Measurements from ENCODE around the gene NSG1.

NSG1 gene

GRCh38 chr4:4386736-4387392 is at the start of gene NSG1:
TSS of gene NSG1 (plus strand) at chr4:4387102. CDS start at chr4:4387630, 528 bp downstream.
- ChIA-PET CTCF (no interaction called here), POLR2A (no interaction called here)
- DNase-seq (ENCODE audit: extremely low spot score): no peak
- TF ChIP-seq CTCF (IDR thresholded peaks at IDR 0.05; ENCODE audit: control extremely low read depth, extremely low read depth, low read depth, missing control alignments): no peak

- DNase-seq (ENCODE audit: extremely low spot score): no peak
- no peak for TF ChIP-seq CTCF (IDR thresholded peaks at IDR 0.05; ENCODE audit: control extremely low read depth, extremely low read depth, low read depth, missing control alignments)
- CTCF ChIA-PET: interaction anchor here (1.0 to 4.7 kb wide), 4 partner anchors 14 to 87 kb away, joined by 5 to 31 read pairs (median 5); no protein-coding TSS in a partner anchor
- POLR2A ChIA-PET: no interaction called here
Observed at GRCh38 chr4:4338210-4339001, 48.5 kb upstream of the NSG1 start.

- POLR2A ChIA-PET: no interaction called here
- no peak for DNase-seq (ENCODE audit: extremely low spot score)
- CTCF ChIA-PET: interaction anchor here (1.0 to 2.2 kb wide), 2 partner anchors 39 to 83 kb away, joined by 3 to 5 read pairs; no protein-coding TSS in a partner anchor
- TF ChIP-seq CTCF (IDR thresholded peaks at IDR 0.05; ENCODE audit: control extremely low read depth, extremely low read depth, low read depth, missing control alignments): no peak
Observed at GRCh38 chr4:4339504-4340085, 47.3 kb upstream of the NSG1 start.

- TF ChIP-seq CTCF (IDR thresholded peaks at IDR 0.05; ENCODE audit: control extremely low read depth, extremely low read depth, low read depth, missing control alignments): no peak
- POLR2A ChIA-PET: no interaction called here
- CTCF ChIA-PET: interaction anchor here (1.1 kb wide), 1 partner anchor 91 kb away, joined by 3 read pairs; no protein-coding TSS in a partner anchor
Observed at GRCh38 chr4:4341861-4342650, 44.8 kb upstream of the NSG1 start.

GRCh38 chr4:4343038-4343437 is 43.9 kb upstream of the NSG1 start:
- POLR2A ChIA-PET: no interaction called here

More at GRCh38 chr4:4341861-4342650, 44.8 kb upstream of the NSG1 start:
- DNase-seq (ENCODE audit: extremely low spot score): no peak

More at GRCh38 chr4:4343038-4343437, 43.9 kb upstream of the NSG1 start:
- no peak for DNase-seq (ENCODE audit: extremely low spot score)
- CTCF ChIA-PET: interaction anchor here (1.1 kb wide), 1 partner anchor 92 kb away, joined by 3 read pairs; no protein-coding TSS in a partner anchor
- no peak for TF ChIP-seq CTCF (IDR thresholded peaks at IDR 0.05; ENCODE audit: control extremely low read depth, extremely low read depth, low read depth, missing control alignments)
